Measurements from ENCODE around the gene TMEM185B.
A peak's percentile ranks its signal among the peaks of the same experiment; 100 is the strongest.

Gene TMEM185B

DNA sequence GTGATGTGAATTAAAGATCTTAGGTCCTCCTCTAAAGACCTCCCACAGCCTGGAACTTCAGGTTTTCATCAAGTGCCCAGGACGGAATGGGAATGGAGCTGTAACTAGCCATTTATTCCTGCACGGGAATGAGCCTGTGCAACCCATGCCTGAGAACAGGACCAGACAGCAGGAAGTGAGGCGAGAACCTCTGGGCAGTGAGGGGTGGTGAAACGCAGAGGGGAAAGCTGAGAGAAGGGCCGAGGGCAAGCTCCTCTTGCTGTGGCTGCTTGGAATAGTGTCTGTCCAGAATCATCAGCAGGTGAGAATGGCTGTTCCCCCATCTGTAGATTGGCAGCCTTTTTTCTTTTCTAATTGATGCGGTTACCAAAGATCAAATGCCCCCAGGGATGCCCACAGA, 24.7 kb upstream of the TMEM185B start:
- Mint-ChIP-seq H3K36me3 (ENCODE audit: low read depth) (no peaks in the 10 kb centered on the region), H3K4me3 (no peak overlapping the region), H3K27me3 (ENCODE audit: low read depth, poor library complexity) (peaks cover 56% of the 10 kb centered on the region), H3K9me3 (peaks cover 4% of the 10 kb centered on the region), H3K4me1 (peaks cover 73% of the 10 kb centered on the region), H3K27ac (no peak overlapping the region)
- TF ChIP-seq CTCF (IDR thresholded peaks at IDR 0.05) = no peak
- DNase-seq = no peak

GRCh38 chr2:120246546-120247300, 23.5 kb upstream of the TMEM185B start:
- H3K4me3 Mint-ChIP-seq = peak overlapping the region; percentile 16
- TF ChIP-seq CTCF (IDR thresholded peaks at IDR 0.05) = no peak
- H3K27ac Mint-ChIP-seq = no peak overlapping the region
- peaks cover 69% of the 10 kb centered on the region for H3K4me1 Mint-ChIP-seq
- peaks cover 4% of the 10 kb centered on the region for H3K9me3 Mint-ChIP-seq
- DNase-seq = no peak
- H3K36me3 Mint-ChIP-seq (ENCODE audit: low read depth) = no peaks in the 10 kb centered on the region
- peaks cover 55% of the 10 kb centered on the region for H3K27me3 Mint-ChIP-seq (ENCODE audit: low read depth, poor library complexity)

- no peak overlapping the region for H3K27ac Mint-ChIP-seq
- H3K27me3 Mint-ChIP-seq (ENCODE audit: low read depth, poor library complexity) = peaks cover 54% of the 10 kb centered on the region
- TF ChIP-seq CTCF (IDR thresholded peaks at IDR 0.05) = no peak
- no peak overlapping the region for H3K4me3 Mint-ChIP-seq
- peaks cover 71% of the 10 kb centered on the region for H3K4me1 Mint-ChIP-seq
- H3K36me3 Mint-ChIP-seq (ENCODE audit: low read depth) = no peaks in the 10 kb centered on the region
- peak; percentile 84 for DNase-seq
- H3K9me3 Mint-ChIP-seq = peaks cover 4% of the 10 kb centered on the region
These were observed 22.5 kb upstream of the TMEM185B start for GRCh38 chr2:120245520-120246332.

- TF ChIP-seq CTCF (IDR thresholded peaks at IDR 0.05) = no peak
- no peaks in the 10 kb centered on the region for H3K36me3 Mint-ChIP-seq (ENCODE audit: low read depth)
- peaks cover 70% of the 10 kb centered on the region for H3K4me1 Mint-ChIP-seq
- H3K27me3 Mint-ChIP-seq (ENCODE audit: low read depth, poor library complexity) = peaks cover 50% of the 10 kb centered on the region
- no peak overlapping the region for H3K27ac Mint-ChIP-seq
- no peak overlapping the region for H3K4me3 Mint-ChIP-seq
- peaks cover 4% of the 10 kb centered on the region for H3K9me3 Mint-ChIP-seq
- DNase-seq = no peak
These were observed 21.7 kb upstream of the TMEM185B start for GRCh38 chr2:120244656-120245519.

DNA sequence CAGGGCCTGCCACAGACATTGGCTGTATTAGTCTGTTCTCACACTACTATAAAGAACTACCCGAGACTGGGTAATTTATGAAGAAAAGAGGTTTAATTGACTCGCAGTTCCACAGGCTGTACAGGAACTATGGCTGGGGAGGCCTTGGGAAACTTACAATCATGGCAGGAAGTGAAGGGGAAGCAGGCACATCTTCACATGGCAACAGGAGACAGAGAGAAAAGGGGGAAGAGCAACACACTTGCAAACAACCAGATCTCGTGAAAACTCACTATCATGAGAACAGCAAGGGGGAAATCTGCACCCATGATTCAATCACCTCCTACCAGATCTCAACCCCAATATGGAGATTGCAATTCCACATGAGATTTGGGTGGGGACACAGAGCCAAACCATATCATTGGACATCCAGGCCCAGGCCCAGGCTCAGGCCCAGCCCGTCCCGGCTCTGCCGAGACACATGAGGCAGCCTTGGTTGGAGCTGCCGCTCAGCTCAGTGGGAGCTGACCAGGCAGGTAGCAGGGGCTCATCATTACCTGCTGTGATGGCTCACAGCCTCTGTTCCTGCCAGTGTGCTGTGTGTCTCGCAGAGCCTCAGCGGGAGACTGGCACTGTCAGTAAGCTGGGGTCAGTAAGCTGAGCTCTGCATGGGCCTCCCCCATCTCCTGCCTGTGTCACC, 20.8 kb upstream of the TMEM185B start:
- Mint-ChIP-seq H3K27me3 (ENCODE audit: low read depth, poor library complexity) (peaks cover 48% of the 10 kb centered on the region), H3K4me1 (peaks cover 75% of the 10 kb centered on the region), H3K36me3 (ENCODE audit: low read depth) (no peaks in the 10 kb centered on the region), H3K27ac (no peak overlapping the region), H3K4me3 (no peak overlapping the region), H3K9me3 (peaks cover 4% of the 10 kb centered on the region)
- TF ChIP-seq CTCF (IDR thresholded peaks at IDR 0.05) = no peak
- no peak for DNase-seq
